Coronary artery (tissue), 2 donors: Measurements from ENCODE around the gene SLC24A3.

ENCODE experiments used
- DNase-seq: peaks from one replicate; pipeline ENCODE4 v3.0.0-alpha.2; 2017; ENCODE audit warnings: low spot score
- H3K27ac ChIP-seq, 2 donors: fragments of 200-600 bp; sonication (generic); one replicate each; pipeline ENCODE4 v1.5.1; 2016 to 2019
- H3K4me3 ChIP-seq: fragments of 200-600 bp; sonication (generic); 2 replicates; pipeline ENCODE4 v1.5.1; 2016; ENCODE audit warnings: mild to moderate bottlenecking, moderate library complexity
- CTCF ChIP-seq: fragments of 200-600 bp; sonication (generic); IDR thresholded peaks from one replicate; pipeline ENCODE4 v1.5.1; 2019; ENCODE audit warnings: antibody characterized with exemption

Gene SLC24A3

GRCh38 chr20:19727251-19727847 lies 514.9 kb downstream of the SLC24A3 start:
- no peak overlapping the region for H3K27ac ChIP-seq

GRCh38 chr20:19729672-19730071 lies 517.2 kb downstream of the SLC24A3 start:
- H3K4me3 ChIP-seq: no peak overlapping the region
- peak; percentile 47 for DNase-seq
- TF ChIP-seq CTCF: no peak
- no peak overlapping the region for H3K27ac ChIP-seq

More at GRCh38 chr20:19727251-19727847, 514.9 kb downstream of the SLC24A3 start:
- TF ChIP-seq CTCF: no peak
- no peak overlapping the region for H3K4me3 ChIP-seq
- DNase-seq: peak; percentile 61

GRCh38 chr20:19730706-19731105 lies 518.3 kb downstream of the SLC24A3 start:
- no peak overlapping the region for H3K27ac ChIP-seq
- no peak overlapping the region for H3K4me3 ChIP-seq
- no peak for TF ChIP-seq CTCF
- DNase-seq: peak; percentile 26

GRCh38 chr20:19734811-19735210 lies 522.4 kb downstream of the SLC24A3 start:
- no peak overlapping the region for H3K4me3 ChIP-seq
- peak; percentile 4 for DNase-seq
- no peak for TF ChIP-seq CTCF
- peak overlapping the region; percentile 31 to 36 for H3K27ac ChIP-seq

GRCh38 chr20:19735446-19735845 lies 523.0 kb downstream of the SLC24A3 start:
- DNase-seq: peak; percentile 87
- no peak for TF ChIP-seq CTCF
- peak overlapping the region; percentile 31 to 67 for H3K27ac ChIP-seq

GRCh38 chr20:19737025-19737424 lies 524.6 kb downstream of the SLC24A3 start:
- Histone ChIP-seq H3K4me3 (no peak overlapping the region), H3K27ac (no peak overlapping the region)
- TF ChIP-seq CTCF: no peak
- DNase-seq: peak; percentile 8

More at GRCh38 chr20:19735446-19735845, 523.0 kb downstream of the SLC24A3 start:
- H3K4me3 ChIP-seq: peak overlapping the region; percentile 3

GRCh38 chr20:19738951-19739350 lies 526.5 kb downstream of the SLC24A3 start:
- peak; percentile 33 for DNase-seq
- no peak for TF ChIP-seq CTCF
- H3K4me3 ChIP-seq: no peak overlapping the region
- H3K27ac ChIP-seq: no peak overlapping the region
